ENCODE measurements around the gene RNF39. TPM values are rescaled to one million over a fixed set of nuclear protein-coding genes. Genes with fewer than 3 reads are reported as not detected.
A peak's percentile ranks its signal among the peaks of the same experiment; 100 is the strongest.

The RNF39 gene
- total RNA-seq, 6 experiments from 2014 or later, result not detected

DNA sequence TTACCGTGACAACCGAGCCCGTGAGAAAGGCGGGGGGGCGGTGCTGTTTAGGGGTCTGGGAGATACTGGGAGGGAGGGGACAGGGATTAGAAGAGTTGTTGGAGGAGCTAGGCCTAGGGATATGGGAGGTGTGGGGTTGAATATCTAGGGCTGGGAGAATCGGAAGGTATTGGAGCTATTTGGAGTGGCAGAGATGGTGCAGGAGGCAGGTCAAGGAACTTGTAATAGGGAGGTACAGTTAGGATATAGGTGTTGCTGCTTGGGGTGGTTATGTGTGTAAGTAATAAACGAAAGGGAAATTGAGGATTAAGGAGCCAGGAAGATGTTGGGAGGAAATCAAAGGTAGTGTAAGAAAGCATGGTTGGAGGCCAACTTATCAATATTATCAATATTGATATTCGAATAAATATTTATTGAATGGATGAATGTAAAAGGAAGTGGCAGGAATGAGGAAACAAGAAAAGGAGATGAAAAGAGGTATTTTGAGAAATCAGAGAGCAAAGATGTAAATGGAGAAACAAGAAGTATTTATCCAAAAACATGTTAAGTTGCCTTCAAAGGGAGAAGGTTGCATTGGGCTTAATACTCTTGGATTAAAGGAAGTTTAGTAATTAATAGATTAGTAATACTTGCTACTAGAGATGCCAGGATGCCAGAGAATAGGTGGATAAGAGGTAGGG lies 8.0 kb downstream of the RNF39 start:
- DNase-seq (no peak), ATAC-seq (no peak)
- 8% methylated on average over 8 of the region's 8 CpGs for WGBS (ENCODE audit: insufficient coverage, low coverage, low lambda C conversion rate, missing lambda C conversion rate)
- intact Hi-C loops (cut with DNase I), result no loop called here
- H3K9me3 ChIP-seq, result no peaks in the 10 kb centered on the region
- H3K27me3 ChIP-seq, result no peaks in the 10 kb centered on the region
- H3K36me3 ChIP-seq, result peaks cover 0 to 3% (median 0%) of the 10 kb centered on the region in 4 donors
- TF ChIP-seq, protein P1, sequence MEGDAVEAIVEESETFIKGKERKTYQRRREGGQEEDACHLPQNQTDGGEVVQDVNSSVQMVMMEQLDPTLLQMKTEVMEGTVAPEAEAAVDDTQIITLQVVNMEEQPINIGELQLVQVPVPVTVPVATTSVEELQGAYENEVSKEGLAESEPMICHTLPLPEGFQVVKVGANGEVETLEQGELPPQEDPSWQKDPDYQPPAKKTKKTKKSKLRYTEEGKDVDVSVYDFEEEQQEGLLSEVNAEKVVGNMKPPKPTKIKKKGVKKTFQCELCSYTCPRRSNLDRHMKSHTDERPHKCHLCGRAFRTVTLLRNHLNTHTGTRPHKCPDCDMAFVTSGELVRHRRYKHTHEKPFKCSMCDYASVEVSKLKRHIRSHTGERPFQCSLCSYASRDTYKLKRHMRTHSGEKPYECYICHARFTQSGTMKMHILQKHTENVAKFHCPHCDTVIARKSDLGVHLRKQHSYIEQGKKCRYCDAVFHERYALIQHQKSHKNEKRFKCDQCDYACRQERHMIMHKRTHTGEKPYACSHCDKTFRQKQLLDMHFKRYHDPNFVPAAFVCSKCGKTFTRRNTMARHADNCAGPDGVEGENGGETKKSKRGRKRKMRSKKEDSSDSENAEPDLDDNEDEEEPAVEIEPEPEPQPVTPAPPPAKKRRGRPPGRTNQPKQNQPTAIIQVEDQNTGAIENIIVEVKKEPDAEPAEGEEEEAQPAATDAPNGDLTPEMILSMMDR (IDR thresholded peaks at IDR 0.05), result no peak
- no peak for TF ChIP-seq POLR2A (IDR thresholded peaks at IDR 0.05)
- peaks cover 0 to 22% (median 4%) of the 10 kb centered on the region in 4 donors for H3K4me1 ChIP-seq
- peak overlapping the region; percentile 63 to 79 (median 74) for H3K4me3 ChIP-seq
- peak overlapping the region; percentile 67 to 72 (median 68) for H3K27ac ChIP-seq

DNA sequence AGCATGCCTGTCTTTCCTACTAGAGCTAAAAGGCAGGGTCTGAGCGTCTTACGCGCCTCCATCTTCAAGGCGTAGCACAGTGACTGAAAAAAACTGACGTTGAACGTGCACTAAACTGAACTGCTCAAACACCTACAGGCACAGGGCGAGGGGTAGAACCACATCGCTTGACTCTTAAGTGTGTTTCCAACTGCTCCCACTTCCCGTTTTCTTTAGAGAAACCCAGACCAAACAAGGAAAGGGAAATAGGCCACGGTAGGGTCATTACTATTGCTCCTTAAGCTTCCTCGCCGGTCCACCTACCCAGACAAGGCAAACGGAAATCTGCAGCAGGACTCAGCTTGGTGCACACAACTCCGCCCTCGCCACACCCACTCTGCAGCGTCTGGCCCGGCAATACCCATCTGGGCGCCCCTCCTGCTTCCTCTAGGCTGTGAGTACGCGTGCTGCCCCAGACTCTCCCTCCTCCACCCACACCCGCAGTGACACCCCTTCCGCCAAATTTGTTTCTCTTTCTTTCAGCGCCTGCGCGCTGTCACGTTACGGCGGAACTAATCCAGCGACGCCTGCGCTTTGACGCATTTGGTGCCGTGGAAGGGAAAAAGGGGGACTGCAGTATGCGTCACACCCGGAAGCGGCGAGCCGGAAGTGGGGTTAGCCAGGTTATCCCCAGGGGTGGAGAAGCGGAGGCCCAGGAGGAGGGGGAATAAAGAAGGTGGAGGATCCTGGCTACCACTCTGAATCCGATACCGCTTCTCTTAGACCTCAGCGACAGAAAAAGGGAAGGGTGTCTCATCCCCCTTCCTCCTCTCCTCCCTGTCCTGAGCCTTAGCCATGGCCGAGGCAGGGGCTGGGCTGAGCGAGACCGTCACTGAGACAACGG lies 8.8 kb downstream of the RNF39 start, which contains the start of gene PPP1R11:
Gene PPP1R11 (plus strand): TSS at position 622 of the 883 bp plus-strand sequence. CDS start 213 bp downstream, at position 835.
- Histone ChIP-seq H3K4me1 (peaks cover 0 to 22% (median 4%) of the 10 kb centered on the region in 4 donors), H3K27ac (peak within 1 kb of the TSS; percentile 67 to 83 (median 72)), H3K4me3 (peak within 1 kb of the TSS; percentile 63 to 79 (median 74)), H3K36me3 (peaks cover 0 to 3% (median 0%) of the 10 kb centered on the region in 4 donors), H3K27me3 (no peaks in the 10 kb centered on the region), H3K9me3 (no peaks in the 10 kb centered on the region)
- DNase-seq (peak; percentile 98 to 99 (median 99)), ATAC-seq (peak; percentile 97 to 100 (median 98))
- WGBS (ENCODE audit: insufficient coverage, low coverage, low lambda C conversion rate, missing lambda C conversion rate), result under 1% methylated on average over 40 of the region's 46 CpGs
- intact Hi-C loops (cut with DNase I), result no loop called here
- peak; percentile 85 for TF ChIP-seq POLR2A (IDR thresholded peaks at IDR 0.05)
- TF ChIP-seq, protein P1 (IDR thresholded peaks at IDR 0.05), result no peak

DNA sequence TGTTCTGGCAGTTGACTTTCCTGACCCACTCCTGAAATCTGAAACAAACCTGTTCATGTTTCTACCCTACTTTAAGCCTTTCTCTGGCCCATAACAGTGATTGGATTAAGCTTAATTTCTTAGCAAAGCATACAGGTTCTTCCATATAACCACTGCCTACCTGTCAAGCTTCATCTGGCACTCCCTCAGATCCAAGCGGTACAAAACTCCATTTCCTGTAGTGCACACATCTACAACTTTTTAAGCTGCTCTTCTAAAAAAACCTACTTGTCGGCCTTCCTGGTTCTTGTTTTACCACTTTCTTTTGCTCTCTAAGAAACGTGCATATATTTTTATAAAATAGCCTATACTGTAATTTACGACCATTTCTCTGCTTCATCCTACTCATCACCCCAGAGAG lies 9.5 kb downstream of the RNF39 start:
- H3K36me3 ChIP-seq, result peaks cover 0 to 3% (median 0%) of the 10 kb centered on the region in 4 donors
- WGBS (ENCODE audit: insufficient coverage, low coverage, low lambda C conversion rate, missing lambda C conversion rate), result 13% methylated on average over 4 of the region's 4 CpGs
- DNase-seq (no peak), ATAC-seq (no peak)
- H3K27me3 ChIP-seq, result no peaks in the 10 kb centered on the region
- intact Hi-C loops (cut with DNase I), result no loop called here
- no peak for TF ChIP-seq POLR2A (IDR thresholded peaks at IDR 0.05)
- TF ChIP-seq, protein P1 (IDR thresholded peaks at IDR 0.05), result no peak
- H3K4me3 ChIP-seq, result peak overlapping the region; percentile 44 to 79 (median 74)
- H3K9me3 ChIP-seq, result no peaks in the 10 kb centered on the region
- peaks cover 0 to 19% (median 4%) of the 10 kb centered on the region in 4 donors for H3K4me1 ChIP-seq
- peak overlapping the region; percentile 13 to 83 (median 72) for H3K27ac ChIP-seq

DNA sequence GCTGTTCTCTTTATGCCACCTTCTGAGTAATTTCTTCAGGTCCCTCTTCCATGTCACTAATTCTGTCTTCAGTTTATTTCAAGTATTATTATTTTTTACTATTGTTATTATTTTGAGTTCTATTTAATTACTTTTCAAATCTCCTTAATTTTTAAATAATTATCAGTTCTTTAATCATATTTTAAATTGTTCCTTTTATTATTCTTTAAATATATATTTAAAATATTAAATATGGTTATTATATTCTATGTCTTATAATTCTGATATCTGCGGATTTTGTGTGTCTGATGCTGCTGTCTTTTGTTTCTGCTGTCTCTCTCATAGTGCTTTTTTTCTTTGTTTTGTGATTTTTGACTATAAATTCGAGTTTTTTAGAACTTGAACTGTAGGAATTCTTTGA lies 12.3 kb downstream of the RNF39 start:
- 82% methylated on average over 2 of the region's 2 CpGs for WGBS (ENCODE audit: insufficient coverage, low coverage, low lambda C conversion rate, missing lambda C conversion rate)
- intact Hi-C loops (cut with DNase I), result no loop called here
- ATAC-seq, result no peak

More for the DNA sequence above, 12.3 kb downstream of the RNF39 start:
- no peak overlapping the region for H3K27ac ChIP-seq
- H3K36me3 ChIP-seq, result peaks cover 0 to 3% (median 0%) of the 10 kb centered on the region in 4 donors
- H3K27me3 ChIP-seq, result no peaks in the 10 kb centered on the region
- H3K9me3 ChIP-seq, result no peaks in the 10 kb centered on the region
- peaks cover 0 to 20% (median 7%) of the 10 kb centered on the region in 4 donors for H3K4me1 ChIP-seq
- no peak overlapping the region for H3K4me3 ChIP-seq
- TF ChIP-seq, protein P1 (IDR thresholded peaks at IDR 0.05), result no peak
- TF ChIP-seq POLR2A (IDR thresholded peaks at IDR 0.05), result no peak
- no peak for DNase-seq
